CD4-positive, alpha-beta T cell treated with Interleukin-17A for 1 hour (primary cell): ENCODE data around the gene ZGLP1.
"Not testable (repeated sequence)": the region's sequence is repeated elsewhere in the genome, so short reads cannot be mapped to it uniquely, and the experiment has no call there.

Experiments used
- DNase-seq: peaks from one replicate; pipeline ENCODE4 v3.0.0-alpha.2; 2020

ZGLP1 gene

DNA sequence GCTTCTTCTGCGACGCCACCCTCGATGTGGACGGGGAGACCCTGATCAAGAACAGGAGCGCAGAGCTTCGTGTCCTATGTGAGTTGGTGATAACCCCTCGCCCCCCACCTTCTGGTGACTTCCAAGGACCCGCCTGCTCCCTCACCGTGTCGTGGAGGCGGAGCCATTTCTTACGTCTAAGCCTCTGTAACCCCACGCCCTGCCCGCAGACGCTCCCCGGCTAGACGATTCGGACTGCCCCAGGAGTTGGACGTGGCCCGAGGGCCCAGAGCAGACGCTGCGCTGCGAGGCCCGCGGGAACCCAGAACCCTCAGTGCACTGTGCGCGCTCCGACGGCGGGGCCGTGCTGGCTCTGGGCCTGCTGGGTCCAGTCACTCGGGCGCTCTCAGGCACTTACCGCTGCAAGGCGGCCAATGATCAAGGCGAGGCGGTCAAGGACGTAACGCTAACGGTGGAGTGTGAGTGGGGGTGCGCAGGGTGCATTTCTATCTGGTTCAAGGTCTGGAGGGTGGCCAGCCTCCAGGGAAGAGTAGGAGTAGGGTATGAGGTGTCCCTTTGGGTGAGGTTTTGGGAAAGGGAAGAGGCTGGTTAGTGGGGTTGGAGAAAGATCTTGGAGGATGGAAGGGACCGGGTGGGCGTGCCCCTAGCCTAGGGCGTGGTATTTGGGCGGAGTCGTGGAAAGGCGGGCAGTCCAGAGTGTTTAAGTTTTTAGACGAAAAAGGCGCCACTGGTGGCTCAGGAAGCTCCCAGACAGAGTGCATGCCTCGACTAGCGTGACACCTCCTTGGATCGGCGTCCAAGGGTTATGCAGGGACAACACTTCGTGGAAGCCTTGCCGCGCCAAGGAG, 16.6 kb downstream of the ZGLP1 start:
- no peak for DNase-seq

DNA sequence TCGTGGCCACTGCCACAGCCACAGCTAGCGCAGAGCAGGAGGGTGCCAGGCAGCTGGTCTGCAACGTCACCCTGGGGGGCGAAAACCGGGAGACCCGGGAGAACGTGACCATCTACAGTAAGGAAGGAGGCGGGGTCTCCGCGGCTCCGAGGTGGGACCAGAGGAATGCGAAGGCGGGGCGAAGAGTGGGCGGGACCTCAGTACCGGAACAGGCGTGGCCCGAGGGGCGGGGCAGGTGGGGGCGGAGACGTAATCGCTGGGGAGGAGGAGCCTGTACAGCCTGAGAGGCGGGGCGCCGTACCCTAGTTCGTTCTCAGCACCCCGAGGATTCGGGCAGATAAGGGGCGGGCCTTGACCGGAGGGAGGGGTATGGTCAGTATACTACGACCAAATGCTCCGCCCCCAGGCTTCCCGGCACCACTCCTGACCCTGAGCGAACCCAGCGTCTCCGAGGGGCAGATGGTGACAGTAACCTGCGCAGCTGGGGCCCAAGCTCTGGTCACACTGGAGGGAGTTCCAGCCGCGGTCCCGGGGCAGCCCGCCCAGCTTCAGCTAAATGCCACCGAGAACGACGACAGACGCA, 17.3 kb downstream of the ZGLP1 start:
- peak; percentile 78 for DNase-seq

DNA sequence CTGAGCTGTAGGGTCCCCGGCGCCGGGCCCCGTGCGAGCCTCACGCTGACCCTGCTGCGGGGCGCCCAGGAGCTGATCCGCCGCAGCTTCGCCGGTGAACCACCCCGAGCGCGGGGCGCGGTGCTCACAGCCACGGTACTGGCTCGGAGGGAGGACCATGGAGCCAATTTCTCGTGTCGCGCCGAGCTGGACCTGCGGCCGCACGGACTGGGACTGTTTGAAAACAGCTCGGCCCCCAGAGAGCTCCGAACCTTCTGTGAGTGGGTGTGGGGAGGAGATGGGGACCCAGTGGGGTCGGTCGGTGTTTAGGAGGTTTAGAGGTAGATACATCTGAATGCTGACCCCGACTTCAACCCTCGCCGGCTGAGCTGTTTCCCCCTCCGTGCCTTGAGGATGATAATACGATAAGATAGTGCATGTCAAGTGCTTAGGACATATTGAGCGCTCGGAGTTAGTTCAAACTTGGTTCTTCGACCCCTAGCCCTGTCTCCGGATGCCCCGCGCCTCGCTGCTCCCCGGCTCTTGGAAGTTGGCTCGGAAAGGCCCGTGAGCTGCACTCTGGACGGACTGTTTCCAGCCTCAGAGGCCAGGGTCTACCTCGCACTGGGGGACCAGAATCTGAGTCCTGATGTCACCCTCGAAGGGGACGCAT, 17.9 kb downstream of the ZGLP1 start:
- no peak for DNase-seq

- peak; percentile 70 for DNase-seq
Observed at GRCh38 chr19:10290876-10291553, 18.6 kb downstream of the ZGLP1 start.

DNA sequence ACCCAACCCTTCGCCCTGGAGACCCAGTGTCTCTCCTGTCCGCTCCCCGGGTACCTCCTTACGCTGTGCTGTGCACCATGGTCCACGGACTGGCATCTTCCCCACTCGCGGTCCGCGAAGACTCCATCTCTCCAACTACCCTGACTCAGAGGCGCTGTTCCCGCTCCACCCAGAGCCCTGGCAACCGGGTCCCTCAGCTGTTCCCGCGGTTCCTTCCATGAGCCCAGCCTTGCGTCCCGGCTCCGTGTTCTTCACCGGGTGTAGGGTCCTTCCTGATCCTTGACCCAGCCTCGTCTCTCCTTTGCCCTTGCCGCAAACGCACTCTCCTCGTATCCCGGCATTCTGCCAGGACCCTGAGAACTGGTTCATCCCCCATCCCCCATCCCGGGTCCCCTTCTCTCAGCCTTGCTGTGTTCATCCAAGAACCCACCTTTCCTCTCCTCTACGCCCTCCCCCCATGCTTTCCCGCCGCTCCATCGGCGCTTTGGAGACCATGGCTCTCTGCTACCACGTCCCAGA, 19.2 kb downstream of the ZGLP1 start:
- DNase-seq, result no peak

GRCh38 chr19:10289836-10290356, 19.7 kb downstream of the ZGLP1 start, which contains the start of gene ICAM5:
ICAM5 (plus strand) TSS chr19:10289952; CDS start chr19:10290044, 92 bp downstream.
- DNase-seq, result no peak

DNA sequence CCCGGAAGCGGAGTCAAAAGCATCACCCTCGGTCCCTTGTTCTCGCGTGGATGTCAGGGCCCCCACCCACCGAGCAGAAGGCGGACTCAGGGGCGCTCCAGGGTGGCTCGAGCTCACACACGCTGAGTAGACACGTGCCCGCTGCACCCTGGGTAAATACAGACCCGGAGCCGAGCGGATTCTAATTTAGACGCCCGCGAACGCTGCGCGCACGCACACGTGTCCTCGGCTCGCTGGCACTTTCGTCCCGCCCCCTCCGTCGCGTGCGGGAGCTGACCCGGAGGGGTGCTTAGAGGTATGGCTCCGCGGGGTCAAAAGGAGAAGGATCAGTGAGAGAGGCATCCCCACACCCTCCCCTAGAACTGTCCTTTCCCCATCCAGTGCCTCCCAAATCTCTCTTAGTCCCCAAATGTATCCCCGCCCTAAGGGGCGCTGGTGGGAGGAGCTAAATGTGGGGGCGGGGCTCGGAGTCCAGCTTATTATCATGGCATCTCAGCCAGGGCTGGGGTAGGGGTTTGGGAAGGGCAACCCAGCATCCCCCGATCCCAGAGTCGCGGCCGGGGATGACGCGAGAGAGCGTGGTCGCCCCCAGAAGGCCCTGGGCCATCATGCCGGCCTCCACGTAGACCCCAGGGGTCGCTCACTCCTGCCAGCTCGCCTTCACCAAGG, 20.3 kb downstream of the ZGLP1 start:
- peak; percentile 73 for DNase-seq

DNA sequence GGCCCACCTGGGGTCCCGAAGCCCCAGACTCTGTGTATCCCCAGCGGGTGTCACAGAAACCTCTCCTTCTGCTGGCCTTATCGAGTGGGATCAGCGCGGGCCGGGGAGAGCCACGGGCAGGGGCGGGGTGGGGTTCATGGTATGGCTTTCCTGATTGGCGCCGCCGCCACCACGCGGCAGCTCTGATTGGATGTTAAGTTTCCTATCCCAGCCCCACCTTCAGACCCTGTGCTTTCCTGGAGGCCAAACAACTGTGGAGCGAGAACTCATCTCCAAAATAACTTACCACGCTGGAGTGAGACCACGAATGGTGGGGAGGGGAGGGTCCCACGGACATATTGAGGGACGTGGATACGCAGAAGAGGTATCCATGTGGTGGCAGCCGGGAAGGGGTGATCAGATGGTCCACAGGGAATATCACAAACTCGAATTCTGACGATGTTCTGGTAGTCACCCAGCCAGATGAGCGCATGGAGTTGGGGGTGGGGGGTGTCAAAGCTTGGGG, 20.9 kb downstream of the ZGLP1 start:
- peak; percentile 45 for DNase-seq

DNA sequence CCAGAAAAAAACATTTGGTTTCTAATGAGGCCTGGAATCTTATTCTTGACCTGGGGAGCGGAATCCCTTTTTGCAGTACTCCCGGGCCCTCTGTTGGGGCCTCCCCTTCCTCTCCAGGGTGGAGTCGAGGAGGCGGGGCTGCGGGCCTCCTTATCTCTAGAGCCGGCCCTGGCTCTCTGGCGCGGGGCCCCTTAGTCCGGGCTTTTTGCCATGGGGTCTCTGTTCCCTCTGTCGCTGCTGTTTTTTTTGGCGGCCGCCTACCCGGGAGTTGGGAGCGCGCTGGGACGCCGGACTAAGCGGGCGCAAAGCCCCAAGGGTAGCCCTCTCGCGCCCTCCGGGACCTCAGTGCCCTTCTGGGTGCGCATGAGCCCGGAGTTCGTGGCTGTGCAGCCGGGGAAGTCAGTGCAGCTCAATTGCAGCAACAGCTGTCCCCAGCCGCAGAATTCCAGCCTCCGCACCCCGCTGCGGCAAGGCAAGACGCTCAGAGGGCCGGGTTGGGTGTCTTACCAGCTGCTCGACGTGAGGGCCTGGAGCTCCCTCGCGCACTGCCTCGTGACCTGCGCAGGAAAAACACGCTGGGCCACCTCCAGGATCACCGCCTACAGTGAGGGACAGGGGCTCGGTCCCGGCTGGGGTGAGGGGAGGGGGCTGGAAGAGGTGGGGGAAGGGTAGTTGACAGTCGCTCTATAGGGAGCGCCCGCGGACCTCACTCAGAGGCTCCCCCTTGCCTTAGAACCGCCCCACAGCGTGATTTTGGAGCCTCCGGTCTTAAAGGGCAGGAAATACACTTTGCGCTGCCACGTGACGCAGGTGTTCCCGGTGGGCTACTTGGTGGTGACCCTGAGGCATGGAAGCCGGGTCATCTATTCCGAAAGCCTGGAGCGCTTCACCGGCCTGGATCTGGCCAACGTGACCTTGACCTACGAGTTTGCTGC, 22.5 kb downstream of the ZGLP1 start, which contains the start of gene ICAM4:
ICAM4 (plus strand) TSS at position 153 of the 935 bp plus-strand sequence; CDS start at position 211, 58 bp downstream.
- DNase-seq, result peak; percentile 39

DNA sequence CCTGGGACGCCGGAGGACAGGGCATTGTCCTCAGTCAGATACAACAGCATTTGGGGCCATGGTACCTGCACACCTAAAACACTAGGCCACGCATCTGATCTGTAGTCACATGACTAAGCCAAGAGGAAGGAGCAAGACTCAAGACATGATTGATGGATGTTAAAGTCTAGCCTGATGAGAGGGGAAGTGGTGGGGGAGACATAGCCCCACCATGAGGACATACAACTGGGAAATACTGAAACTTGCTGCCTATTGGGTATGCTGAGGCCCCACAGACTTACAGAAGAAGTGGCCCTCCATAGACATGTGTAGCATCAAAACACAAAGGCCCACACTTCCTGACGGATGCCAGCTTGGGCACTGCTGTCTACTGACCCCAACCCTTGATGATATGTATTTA, 24.2 kb downstream of the ZGLP1 start:
- no peak for DNase-seq

DNA sequence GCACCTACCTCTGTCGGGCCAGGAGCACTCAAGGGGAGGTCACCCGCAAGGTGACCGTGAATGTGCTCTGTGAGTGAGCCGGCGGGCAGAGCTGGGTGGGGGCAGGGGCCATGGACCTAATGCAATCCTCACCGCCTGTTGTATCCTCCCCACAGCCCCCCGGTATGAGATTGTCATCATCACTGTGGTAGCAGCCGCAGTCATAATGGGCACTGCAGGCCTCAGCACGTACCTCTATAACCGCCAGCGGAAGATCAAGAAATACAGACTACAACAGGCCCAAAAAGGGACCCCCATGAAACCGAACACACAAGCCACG, 24.7 kb downstream of the ZGLP1 start:
- no peak for DNase-seq

DNA sequence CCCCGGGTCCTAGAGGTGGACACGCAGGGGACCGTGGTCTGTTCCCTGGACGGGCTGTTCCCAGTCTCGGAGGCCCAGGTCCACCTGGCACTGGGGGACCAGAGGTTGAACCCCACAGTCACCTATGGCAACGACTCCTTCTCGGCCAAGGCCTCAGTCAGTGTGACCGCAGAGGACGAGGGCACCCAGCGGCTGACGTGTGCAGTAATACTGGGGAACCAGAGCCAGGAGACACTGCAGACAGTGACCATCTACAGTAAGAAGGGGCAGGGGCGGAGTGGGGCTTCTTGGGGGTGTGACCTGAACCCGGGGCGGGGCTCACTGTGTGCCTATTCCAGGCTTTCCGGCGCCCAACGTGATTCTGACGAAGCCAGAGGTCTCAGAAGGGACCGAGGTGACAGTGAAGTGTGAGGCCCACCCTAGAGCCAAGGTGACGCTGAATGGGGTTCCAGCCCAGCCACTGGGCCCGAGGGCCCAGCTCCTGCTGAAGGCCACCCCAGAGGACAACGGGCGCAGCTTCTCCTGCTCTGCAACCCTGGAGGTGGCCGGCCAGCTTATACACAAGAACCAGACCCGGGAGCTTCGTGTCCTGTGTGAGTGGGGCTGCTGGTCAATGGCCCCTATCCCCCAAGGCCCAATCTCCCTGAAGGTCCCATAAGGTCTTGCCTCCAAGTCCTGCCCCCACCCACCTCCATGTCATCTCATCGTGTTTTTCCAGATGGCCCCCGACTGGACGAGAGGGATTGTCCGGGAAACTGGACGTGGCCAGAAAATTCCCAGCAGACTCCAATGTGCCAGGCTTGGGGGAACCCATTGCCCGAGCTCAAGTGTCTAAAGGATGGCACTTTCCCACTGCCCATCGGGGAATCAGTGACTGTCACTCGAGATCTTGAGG, 25.3 kb downstream of the ZGLP1 start:
- DNase-seq, result no peak

- no peak for DNase-seq
Observed at GRCh38 chr19:10283301-10284064, 26.1 kb downstream of the ZGLP1 start.

- not testable (repeated sequence) for DNase-seq
Observed at GRCh38 chr19:10282043-10282442, 27.6 kb downstream of the ZGLP1 start.

- no peak for DNase-seq
Observed at GRCh38 chr19:10279737-10280442, 29.7 kb downstream of the ZGLP1 start.

DNA sequence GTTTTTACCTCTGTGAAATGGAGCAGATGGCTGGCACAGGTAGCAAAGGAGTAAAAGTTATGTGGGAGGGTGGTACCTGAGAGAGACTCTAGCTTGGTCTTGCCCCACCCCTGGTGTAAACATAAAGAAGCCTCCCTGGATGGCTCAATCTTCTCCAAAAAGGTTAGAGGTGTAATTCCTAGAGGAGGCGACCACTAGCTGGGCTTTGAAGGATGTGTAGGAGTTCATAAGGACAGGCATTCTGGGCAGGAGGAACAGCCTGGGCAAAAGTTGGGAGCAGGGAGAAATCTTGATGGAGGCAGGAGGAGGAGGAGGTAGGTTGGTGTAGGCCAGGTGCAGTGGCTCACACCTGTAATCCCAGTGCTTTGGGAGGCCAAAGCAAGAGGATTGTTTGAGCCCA, 30.7 kb downstream of the ZGLP1 start:
- DNase-seq, result no peak

DNA sequence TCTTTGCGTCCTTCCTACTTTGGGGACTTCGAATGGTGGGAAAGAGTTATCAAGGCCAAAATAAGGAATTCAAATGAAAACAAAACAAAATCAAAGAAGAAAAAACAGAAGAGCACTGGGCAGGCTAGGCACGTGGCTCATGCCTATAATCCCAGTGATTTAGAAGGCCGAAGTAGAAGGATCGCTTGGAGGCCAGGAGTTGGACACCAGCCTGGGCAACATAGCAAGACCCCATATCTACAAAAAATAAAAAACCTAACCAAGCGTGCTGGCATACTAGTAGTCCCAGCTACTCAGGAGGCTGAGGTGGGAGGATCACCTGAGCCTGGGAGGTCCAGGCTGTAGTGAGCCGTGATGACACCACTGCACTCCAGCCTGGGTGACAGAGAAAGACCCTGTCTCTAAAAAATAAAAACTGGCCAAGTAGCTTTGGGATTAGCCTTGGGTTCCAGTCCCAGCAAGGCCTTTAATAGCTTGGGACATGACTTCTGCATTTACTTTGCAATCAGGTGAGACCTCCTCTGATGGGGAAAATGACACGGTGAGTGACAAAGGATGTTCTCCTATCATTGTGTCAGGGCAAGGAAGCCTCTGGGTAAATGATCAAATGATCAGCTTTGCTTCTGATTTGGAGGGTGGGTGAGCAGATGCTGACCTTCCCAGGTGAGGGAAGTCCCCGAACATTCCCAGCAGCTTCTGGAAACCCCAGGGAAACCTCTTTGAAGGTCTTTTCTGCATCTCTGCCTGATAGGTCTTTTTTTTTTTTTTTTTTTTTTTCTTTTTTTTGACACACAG, 31.6 kb downstream of the ZGLP1 start:
- DNase-seq, result no peak
